Mononuclear cell (primary cell): ENCODE data around the gene OTUD5. TPM values are rescaled to one million over a fixed set of nuclear protein-coding genes. Genes with fewer than 3 reads are reported as not detected.
A peak's percentile ranks its signal among the peaks of the same experiment; 100 is the strongest.

Source experiments
- H3K27me3 ChIP-seq: 2 replicates; pipeline ENCODE4 v1.6.0; 2011; ENCODE audit warnings: low read length, control low read depth; ENCODE audit not compliant: insufficient read depth
- H3K4me1 ChIP-seq: 2 replicates; pipeline ENCODE4 v1.5.1; 2011; ENCODE audit warnings: mild to moderate bottlenecking, low read length, control low read depth; ENCODE audit not compliant: insufficient read depth
- H3K4me3 ChIP-seq: 2 replicates; pipeline ENCODE4 v1.5.1; 2011; ENCODE audit warnings: mild to moderate bottlenecking, low read length, moderate library complexity
- H3K9me3 ChIP-seq: 2 replicates; pipeline ENCODE4 v1.5.1; 2011; ENCODE audit warnings: low read depth, mild to moderate bottlenecking, control low read depth, low read length
- total RNA-seq: library from RNA; depleted of rRNA; stranded (reverse); fragments of >200 nt; gene quantifications from one replicate; pipeline ENCODE4 v1.2.3, GENCODE V29; 2012

OTUD5 gene, protein sequence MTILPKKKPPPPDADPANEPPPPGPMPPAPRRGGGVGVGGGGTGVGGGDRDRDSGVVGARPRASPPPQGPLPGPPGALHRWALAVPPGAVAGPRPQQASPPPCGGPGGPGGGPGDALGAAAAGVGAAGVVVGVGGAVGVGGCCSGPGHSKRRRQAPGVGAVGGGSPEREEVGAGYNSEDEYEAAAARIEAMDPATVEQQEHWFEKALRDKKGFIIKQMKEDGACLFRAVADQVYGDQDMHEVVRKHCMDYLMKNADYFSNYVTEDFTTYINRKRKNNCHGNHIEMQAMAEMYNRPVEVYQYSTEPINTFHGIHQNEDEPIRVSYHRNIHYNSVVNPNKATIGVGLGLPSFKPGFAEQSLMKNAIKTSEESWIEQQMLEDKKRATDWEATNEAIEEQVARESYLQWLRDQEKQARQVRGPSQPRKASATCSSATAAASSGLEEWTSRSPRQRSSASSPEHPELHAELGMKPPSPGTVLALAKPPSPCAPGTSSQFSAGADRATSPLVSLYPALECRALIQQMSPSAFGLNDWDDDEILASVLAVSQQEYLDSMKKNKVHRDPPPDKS
- 56.1 TPM for total RNA-seq

- Histone ChIP-seq H3K27me3 (no peaks in the 10 kb centered on the region), H3K4me3 (peak within 1 kb of the TSS; percentile 53), H3K4me1 (peaks cover 64% of the 10 kb centered on the region), H3K9me3 (no peaks in the 10 kb centered on the region)
Measured at GRCh38 chrX:48957477-48957826, at the start of gene OTUD5. Gene OTUD5, minus strand, starts transcription at chrX:48957607. Its CDS starts 37 bp downstream, at chrX:48957570.

DNA sequence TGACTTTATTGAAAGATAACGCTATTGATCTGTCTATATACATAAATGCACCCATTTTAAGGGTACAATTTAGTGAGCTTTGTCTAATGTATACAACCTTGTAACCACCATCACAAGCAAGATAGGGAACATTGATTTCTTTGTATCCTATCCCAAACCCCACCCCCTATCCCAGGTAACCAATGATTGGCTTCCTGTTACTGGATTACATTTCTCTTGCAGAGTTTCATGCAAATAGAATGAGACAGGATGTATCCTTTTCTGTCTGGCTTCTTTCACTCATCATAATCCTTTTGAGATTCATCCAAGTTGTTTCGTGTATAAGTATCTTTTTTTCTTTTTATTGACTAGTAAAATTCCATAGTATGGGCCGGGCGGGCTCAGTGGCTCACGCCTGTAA lies 46.3 kb upstream of the OTUD5 start:
- H3K4me1 ChIP-seq = peaks cover 12% of the 10 kb centered on the region
- H3K9me3 ChIP-seq = no peaks in the 10 kb centered on the region
- H3K4me3 ChIP-seq = no peak overlapping the region
- H3K27me3 ChIP-seq = no peaks in the 10 kb centered on the region

GRCh38 chrX:49002091-49002935 lies 44.9 kb upstream of the OTUD5 start, which contains the start of gene GRIPAP1:
Gene GRIPAP1, minus strand, starts transcription at chrX:49002264. Its CDS starts 35 bp downstream, at chrX:49002229.
- Histone ChIP-seq H3K4me3 (peak within 1 kb of the TSS; percentile 78), H3K9me3 (no peaks in the 10 kb centered on the region), H3K27me3 (no peaks in the 10 kb centered on the region), H3K4me1 (peaks cover 12% of the 10 kb centered on the region)

DNA sequence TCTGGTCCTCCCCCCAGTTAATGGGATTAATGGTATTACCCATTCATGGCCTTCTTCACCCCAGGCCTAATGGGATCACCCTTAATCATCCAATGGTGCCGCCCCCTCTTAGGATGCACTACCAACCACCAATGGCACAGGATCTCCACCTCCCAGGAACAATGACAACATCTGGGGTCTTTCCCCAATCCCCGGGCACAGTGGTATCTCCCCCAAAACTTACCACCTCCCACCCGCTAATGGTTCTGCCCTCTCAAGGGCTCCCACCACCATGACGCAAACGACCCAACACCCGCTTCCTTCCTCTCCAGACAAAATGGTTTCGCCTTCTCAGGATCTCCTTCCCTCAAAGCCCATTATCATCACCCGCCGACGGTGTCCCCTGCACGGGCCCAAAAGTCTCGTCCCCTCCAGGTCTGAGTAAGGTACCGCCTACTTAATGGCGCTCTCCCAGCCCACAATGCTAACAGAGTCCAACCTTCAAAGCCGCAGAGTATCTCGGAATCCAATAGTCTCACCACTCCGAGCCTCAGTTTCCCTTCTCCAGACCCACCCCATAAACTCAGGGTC lies 44.2 kb upstream of the OTUD5 start:
- H3K4me3 ChIP-seq = peak overlapping the region; percentile 78

GRCh38 chrX:49000636-49001035 lies 43.2 kb upstream of the OTUD5 start:
- peaks cover 12% of the 10 kb centered on the region for H3K4me1 ChIP-seq
- H3K9me3 ChIP-seq = no peaks in the 10 kb centered on the region
- no peaks in the 10 kb centered on the region for H3K27me3 ChIP-seq
- no peak overlapping the region for H3K4me3 ChIP-seq

More for the DNA sequence above, 44.2 kb upstream of the OTUD5 start:
- Histone ChIP-seq H3K27me3 (no peaks in the 10 kb centered on the region), H3K9me3 (no peaks in the 10 kb centered on the region), H3K4me1 (peaks cover 12% of the 10 kb centered on the region)

DNA sequence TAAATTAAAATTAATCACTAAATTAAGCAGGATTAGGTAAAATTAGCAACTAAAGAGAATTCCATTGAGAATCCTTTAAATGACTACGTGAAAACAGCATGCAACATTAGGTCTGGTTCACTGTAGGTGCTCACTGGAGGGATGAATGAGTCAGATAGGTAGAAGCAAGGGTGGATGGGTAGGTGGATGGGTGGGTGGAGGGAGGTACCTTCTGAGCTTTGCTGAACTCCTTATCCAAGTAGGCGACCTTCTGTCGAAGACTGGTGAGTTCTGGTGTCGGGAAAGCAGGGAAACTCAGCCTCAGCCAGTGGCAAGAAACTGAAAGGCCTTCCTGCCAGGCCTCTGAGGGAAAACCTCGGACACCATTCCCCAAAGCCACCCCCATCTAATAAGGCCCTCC lies 41.6 kb upstream of the OTUD5 start:
- Histone ChIP-seq H3K4me1 (peaks cover 12% of the 10 kb centered on the region), H3K27me3 (no peaks in the 10 kb centered on the region), H3K9me3 (no peaks in the 10 kb centered on the region), H3K4me3 (no peak overlapping the region)

- Histone ChIP-seq H3K4me1 (peaks cover 12% of the 10 kb centered on the region), H3K4me3 (no peak overlapping the region), H3K27me3 (no peaks in the 10 kb centered on the region), H3K9me3 (no peaks in the 10 kb centered on the region)
Measured at GRCh38 chrX:48998391-48998790, 41.0 kb upstream of the OTUD5 start.

DNA sequence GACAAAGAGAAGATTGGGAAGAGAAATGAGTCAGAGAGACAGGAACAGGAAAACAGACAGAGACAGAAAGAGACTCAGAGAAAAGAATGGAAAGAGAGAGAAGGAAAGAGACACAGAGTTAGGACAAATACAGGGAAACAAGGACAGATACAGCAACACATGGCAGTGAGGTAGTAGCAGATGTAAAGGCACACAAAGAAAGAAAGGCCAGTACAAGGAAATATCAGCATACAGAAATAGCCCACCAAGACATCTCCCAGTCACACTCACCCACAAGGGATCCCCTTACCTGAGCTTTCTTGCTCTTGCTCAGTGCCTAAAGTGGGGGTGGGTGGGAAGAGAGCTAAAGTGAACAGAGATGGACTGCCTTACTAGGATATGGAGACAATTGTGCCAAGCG lies 40.5 kb upstream of the OTUD5 start:
- peaks cover 12% of the 10 kb centered on the region for H3K4me1 ChIP-seq
- no peaks in the 10 kb centered on the region for H3K9me3 ChIP-seq
- H3K4me3 ChIP-seq = no peak overlapping the region
- H3K27me3 ChIP-seq = no peaks in the 10 kb centered on the region

- Histone ChIP-seq H3K27me3 (no peaks in the 10 kb centered on the region), H3K9me3 (no peaks in the 10 kb centered on the region), H3K4me3 (no peak overlapping the region), H3K4me1 (peaks cover 12% of the 10 kb centered on the region)
Measured at GRCh38 chrX:48997455-48997854, 40.0 kb upstream of the OTUD5 start.

DNA sequence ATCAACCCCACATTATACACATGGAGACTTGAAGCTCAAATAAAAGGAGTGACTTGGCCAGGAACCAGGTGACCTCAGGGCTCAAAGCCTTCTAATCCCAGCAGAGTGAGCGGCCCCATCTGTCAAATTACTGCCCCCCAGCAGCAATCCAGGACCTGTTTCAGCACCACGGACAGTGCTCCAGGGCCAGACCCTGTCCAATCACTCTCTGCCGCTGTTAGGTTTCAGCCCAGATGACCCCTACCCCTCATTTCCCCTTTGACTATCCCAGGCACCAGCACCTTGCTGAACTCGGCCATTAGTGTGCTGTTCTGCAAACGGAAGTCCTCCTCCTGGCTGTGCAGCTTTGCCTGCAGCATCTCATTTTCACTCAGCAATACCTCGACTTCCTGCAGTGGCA lies 39.6 kb upstream of the OTUD5 start:
- peaks cover 12% of the 10 kb centered on the region for H3K4me1 ChIP-seq
- H3K9me3 ChIP-seq = no peaks in the 10 kb centered on the region
- H3K4me3 ChIP-seq = no peak overlapping the region
- H3K27me3 ChIP-seq = no peaks in the 10 kb centered on the region

- no peaks in the 10 kb centered on the region for H3K27me3 ChIP-seq
Measured at GRCh38 chrX:48992341-48992740, 34.9 kb upstream of the OTUD5 start.

GRCh38 chrX:48989483-48989882 lies 32.1 kb upstream of the OTUD5 start:
- no peak overlapping the region for H3K4me3 ChIP-seq
- H3K4me1 ChIP-seq = no peaks in the 10 kb centered on the region
- no peaks in the 10 kb centered on the region for H3K27me3 ChIP-seq
- H3K9me3 ChIP-seq = no peaks in the 10 kb centered on the region

More at GRCh38 chrX:48992341-48992740, 34.9 kb upstream of the OTUD5 start:
- H3K9me3 ChIP-seq = no peaks in the 10 kb centered on the region
- no peaks in the 10 kb centered on the region for H3K4me1 ChIP-seq
- no peak overlapping the region for H3K4me3 ChIP-seq

DNA sequence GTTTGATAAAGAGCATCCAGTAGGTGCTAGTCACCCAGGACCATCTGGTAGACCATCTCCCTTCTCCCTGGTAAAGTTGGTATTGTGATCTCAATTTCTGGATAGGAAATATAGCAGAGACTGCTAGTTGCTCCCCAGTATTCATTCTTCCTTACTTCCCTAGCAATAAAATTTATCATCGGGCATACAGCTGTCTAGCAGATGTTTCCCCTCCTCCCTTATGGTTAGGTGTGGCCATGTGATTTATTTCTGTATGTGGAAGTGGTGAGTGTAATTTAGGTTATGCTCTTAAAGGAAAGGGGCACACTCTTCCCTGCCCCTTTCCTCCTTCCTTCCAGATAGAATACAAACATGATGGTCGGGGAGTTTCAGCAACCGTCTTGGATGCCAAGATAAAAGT lies 26.5 kb upstream of the OTUD5 start:
- Histone ChIP-seq H3K9me3 (no peaks in the 10 kb centered on the region), H3K4me3 (no peak overlapping the region), H3K4me1 (no peaks in the 10 kb centered on the region), H3K27me3 (no peaks in the 10 kb centered on the region)

DNA sequence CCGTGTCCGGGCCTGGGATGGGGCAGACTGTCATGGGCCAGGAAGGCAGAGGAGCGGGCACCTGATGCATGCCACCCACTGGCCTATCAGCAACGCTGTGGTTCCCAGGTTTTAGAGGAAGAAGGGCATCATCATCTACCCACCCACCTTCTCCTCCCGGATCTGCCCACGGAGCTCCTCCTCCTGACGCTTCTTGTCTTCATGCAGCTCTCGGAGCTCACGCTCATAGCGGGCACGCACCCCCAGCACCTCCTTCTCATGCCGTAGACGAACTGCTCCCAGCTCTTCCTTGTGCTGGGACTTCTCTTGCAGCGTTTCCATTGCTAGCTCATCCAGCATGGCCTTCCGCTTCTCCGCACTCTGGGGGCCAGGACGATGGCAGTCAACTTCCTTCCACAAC lies 25.7 kb upstream of the OTUD5 start:
- Histone ChIP-seq H3K9me3 (no peaks in the 10 kb centered on the region), H3K4me3 (no peak overlapping the region), H3K27me3 (no peaks in the 10 kb centered on the region), H3K4me1 (no peaks in the 10 kb centered on the region)

DNA sequence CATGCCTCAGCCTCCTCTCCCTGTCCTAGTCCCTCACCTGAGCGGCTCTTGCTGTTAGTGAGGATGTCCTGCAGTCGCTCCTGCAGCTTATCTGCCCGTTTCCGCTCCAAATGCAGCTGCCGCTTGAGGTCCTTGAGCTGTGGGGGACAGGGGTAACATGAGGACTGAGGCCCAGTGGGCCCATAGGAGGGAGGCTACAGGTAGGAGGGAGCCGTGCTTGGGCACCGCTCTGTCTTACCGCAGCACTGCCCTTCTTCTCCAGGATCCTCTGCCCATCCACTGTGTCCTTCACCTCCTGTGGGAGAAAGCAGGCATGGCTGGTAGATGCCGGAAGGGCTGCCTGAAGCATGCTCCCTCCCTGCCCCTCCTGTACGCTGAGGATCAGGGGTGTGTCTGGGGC lies 23.8 kb upstream of the OTUD5 start:
- Histone ChIP-seq H3K4me3 (no peak overlapping the region), H3K4me1 (no peaks in the 10 kb centered on the region), H3K27me3 (no peaks in the 10 kb centered on the region), H3K9me3 (no peaks in the 10 kb centered on the region)
